Esophagus muscularis mucosa (tissue), 3 donors: ENCODE data around the gene RNF130.

Source experiments
- CTCF ChIP-seq, 3 experiments: fragments of 200-600 bp in 2 of 3; fragments of 450-650 bp in 1 of 3; sonication (generic) in 2 of 3; IDR thresholded peaks; one replicate each; pipeline ENCODE4 v1.5.1; 2017 to 2019; ENCODE audit warnings: antibody characterized with exemption in 3 of 3, mild to moderate bottlenecking in 2 of 3, moderate library complexity in 1 of 3
- POLR2A ChIP-seq: fragments of 450-650 bp; IDR thresholded peaks from one replicate; pipeline ENCODE4 v1.6.1; 2017; ENCODE audit warnings: antibody characterized with exemption, moderate library complexity, mild to moderate bottlenecking, low read depth
- POLR2AphosphoS5 ChIP-seq, 2 donors: sonication (generic); formaldehyde crosslinking; IDR thresholded peaks; one replicate each; pipeline ENCODE4 v1.6.1; 2017; ENCODE audit warnings: antibody characterized with exemption in 2 of 2

- TF ChIP-seq POLR2AphosphoS5 (IDR thresholded peaks at IDR 0.05) (peak in 1 of 2 donors; percentile 66), CTCF (IDR thresholded peaks at IDR 0.05) (peak; percentile 43 to 61 (median 58)), POLR2A (no peak)
Observed at GRCh38 chr5:179907556-179908324, 163.8 kb downstream of the RNF130 start, which contains the start of gene TBC1D9B.
